ENCODE measurements around the gene LHFPL6.

Gene LHFPL6

GRCh38 chr13:39407138-39407537 is 195.9 kb downstream of the LHFPL6 start:
- H4K20me1 ChIP-seq (ENCODE audit: insufficient read depth, low read length) = no peaks in the 10 kb centered on the region
- no peaks in the 10 kb centered on the region for H3K9me3 ChIP-seq (replicated peaks; ENCODE audit: insufficient read depth, low read length)
- H3K4me1 ChIP-seq (ENCODE audit: low read length) = 0 out of 2 replicates have a peak, but pooled peaks cover 3% of the 10 kb centered on the region
- H3K27ac ChIP-seq (ENCODE audit: low read length) = no peak overlapping the region
- H3K36me3 ChIP-seq (replicated peaks; ENCODE audit: insufficient read depth, low read length) = no peaks in the 10 kb centered on the region
- H3K79me2 ChIP-seq (ENCODE audit: low read length) = no peaks in the 10 kb centered on the region
- H3K9ac ChIP-seq (ENCODE audit: low read length) = no peak overlapping the region
- no peaks in the 10 kb centered on the region for H3F3A ChIP-seq (ENCODE audit: insufficient read depth, low read length)
- DNase-seq = no peak
- no peak for TF ChIP-seq EZH2phosphoT487 (IDR thresholded peaks at IDR 0.05; ENCODE audit: low read length)
- no peak for TF ChIP-seq CTCF (IDR thresholded peaks at IDR 0.05; ENCODE audit: low read length)
- TF ChIP-seq EZH2 (optimal IDR thresholded peaks at IDR 0.05; ENCODE audit: low read depth, low read length) = no peak
- H3K4me2 ChIP-seq (ENCODE audit: low read depth, low read length) = no peak overlapping the region
- no peaks in the 10 kb centered on the region for H3K9me2 ChIP-seq (replicated peaks; ENCODE audit: insufficient read depth, low read length)
- H3K27me3 ChIP-seq (replicated peaks; ENCODE audit: insufficient read depth, low read length) = no peaks in the 10 kb centered on the region
- H2AFZ ChIP-seq (ENCODE audit: low read length) = no peak overlapping the region
- no peak overlapping the region for H3K4me3 ChIP-seq (ENCODE audit: low read length)

GRCh38 chr13:39406688-39407087 is 196.3 kb downstream of the LHFPL6 start:
- Histone ChIP-seq H4K20me1 (ENCODE audit: insufficient read depth, low read length) (no peaks in the 10 kb centered on the region), H3K9ac (ENCODE audit: low read length) (no peak overlapping the region), H3K27ac (ENCODE audit: low read length) (no peak overlapping the region), H3K79me2 (ENCODE audit: low read length) (no peaks in the 10 kb centered on the region), H3K4me3 (ENCODE audit: low read length) (no peak overlapping the region), H2AFZ (ENCODE audit: low read length) (no peak overlapping the region), H3K9me2 (replicated peaks; ENCODE audit: insufficient read depth, low read length) (no peaks in the 10 kb centered on the region), H3K36me3 (replicated peaks; ENCODE audit: insufficient read depth, low read length) (no peaks in the 10 kb centered on the region), H3K27me3 (replicated peaks; ENCODE audit: insufficient read depth, low read length) (no peaks in the 10 kb centered on the region), H3K4me1 (ENCODE audit: low read length) (0 out of 2 replicates have a peak, but pooled peaks cover 3% of the 10 kb centered on the region), H3K4me2 (ENCODE audit: low read depth, low read length) (no peak overlapping the region), H3F3A (ENCODE audit: insufficient read depth, low read length) (no peaks in the 10 kb centered on the region), H3K9me3 (replicated peaks; ENCODE audit: insufficient read depth, low read length) (no peaks in the 10 kb centered on the region)
- TF ChIP-seq CTCF (IDR thresholded peaks at IDR 0.05; ENCODE audit: low read length) (peak; percentile 21; the same call in 1 of the 2 replicates), EZH2phosphoT487 (IDR thresholded peaks at IDR 0.05; ENCODE audit: low read length) (no peak), EZH2 (optimal IDR thresholded peaks at IDR 0.05; ENCODE audit: low read depth, low read length) (no peak)
- DNase-seq = peak; percentile 78

- Histone ChIP-seq H3K4me3 (ENCODE audit: low read length) (no peak overlapping the region), H3K9me2 (replicated peaks; ENCODE audit: insufficient read depth, low read length) (no peaks in the 10 kb centered on the region), H3K9ac (ENCODE audit: low read length) (no peak overlapping the region), H3K4me1 (ENCODE audit: low read length) (0 out of 2 replicates have a peak, but pooled peaks cover 3% of the 10 kb centered on the region), H3F3A (ENCODE audit: insufficient read depth, low read length) (no peaks in the 10 kb centered on the region), H3K4me2 (ENCODE audit: low read depth, low read length) (no peak overlapping the region), H3K27ac (ENCODE audit: low read length) (no peak overlapping the region), H4K20me1 (ENCODE audit: insufficient read depth, low read length) (no peaks in the 10 kb centered on the region), H3K27me3 (replicated peaks; ENCODE audit: insufficient read depth, low read length) (no peaks in the 10 kb centered on the region), H3K79me2 (ENCODE audit: low read length) (no peaks in the 10 kb centered on the region), H2AFZ (ENCODE audit: low read length) (no peak overlapping the region), H3K9me3 (replicated peaks; ENCODE audit: insufficient read depth, low read length) (no peaks in the 10 kb centered on the region), H3K36me3 (replicated peaks; ENCODE audit: insufficient read depth, low read length) (no peaks in the 10 kb centered on the region)
- TF ChIP-seq EZH2phosphoT487 (IDR thresholded peaks at IDR 0.05; ENCODE audit: low read length) = no peak
- TF ChIP-seq CTCF (IDR thresholded peaks at IDR 0.05; ENCODE audit: low read length) = no peak
- DNase-seq = no peak
Observed at GRCh38 chr13:39405596-39406205, 197.3 kb downstream of the LHFPL6 start.

Measured in MM.1S (cell line).